COLO668 (cell line): ENCODE measurements around the gene ZDHHC1.
A peak's percentile ranks its signal among the peaks of the same experiment; 100 is the strongest.

Experiments
- DNase-seq: peaks from one replicate; lab custom pipeline; 2025; ENCODE audit not compliant: unreplicated experiment; lab: John Stamatoyannopoulos, UW

ZDHHC1 gene

DNA sequence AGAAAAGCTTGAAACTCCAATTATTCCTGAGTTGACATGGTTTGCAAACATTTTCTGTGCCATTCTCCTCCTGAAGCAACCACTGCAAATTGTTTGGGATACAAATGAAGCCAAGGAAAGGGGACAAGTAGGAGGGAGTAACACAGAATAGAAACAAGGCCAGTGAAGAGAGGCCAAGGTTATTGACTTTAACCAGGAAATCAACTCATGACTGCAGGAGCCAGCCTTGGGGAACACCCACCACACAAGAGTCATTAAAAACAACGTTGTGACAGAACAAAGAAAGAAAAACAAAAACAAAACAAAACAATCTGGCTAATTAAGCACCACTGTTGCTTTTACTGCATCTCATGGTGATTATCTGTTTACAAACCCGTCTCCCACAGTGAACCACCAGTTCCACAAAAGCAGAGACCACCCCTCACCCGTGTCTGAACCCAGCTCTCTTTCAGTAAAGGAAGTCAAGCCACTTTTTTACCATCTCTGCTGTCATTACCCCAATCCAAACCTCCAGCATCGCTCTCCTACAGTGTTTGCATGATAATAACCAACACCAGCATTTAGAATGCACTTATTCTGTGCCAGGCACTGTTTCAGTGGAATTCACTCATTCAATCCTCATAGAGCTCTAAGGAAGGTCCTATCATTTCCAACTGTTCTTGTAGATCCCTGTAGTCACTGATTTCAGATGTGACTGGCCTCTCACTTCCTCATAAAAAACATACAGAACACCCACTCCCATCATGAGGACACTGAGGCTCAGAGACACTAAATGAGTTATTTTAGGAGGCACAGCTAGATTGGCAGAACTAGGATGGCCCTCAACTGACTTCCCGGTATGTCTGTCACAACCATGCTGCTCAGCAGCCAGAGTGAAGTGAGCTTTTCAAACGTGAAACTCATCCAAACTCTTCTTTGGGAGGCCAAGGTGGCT, 2.0 kb downstream of the ZDHHC1 start:
- DNase-seq: no peak

- no peak for DNase-seq
Measured at GRCh38 chr16:67412294-67412693, 4.0 kb downstream of the ZDHHC1 start.

DNA sequence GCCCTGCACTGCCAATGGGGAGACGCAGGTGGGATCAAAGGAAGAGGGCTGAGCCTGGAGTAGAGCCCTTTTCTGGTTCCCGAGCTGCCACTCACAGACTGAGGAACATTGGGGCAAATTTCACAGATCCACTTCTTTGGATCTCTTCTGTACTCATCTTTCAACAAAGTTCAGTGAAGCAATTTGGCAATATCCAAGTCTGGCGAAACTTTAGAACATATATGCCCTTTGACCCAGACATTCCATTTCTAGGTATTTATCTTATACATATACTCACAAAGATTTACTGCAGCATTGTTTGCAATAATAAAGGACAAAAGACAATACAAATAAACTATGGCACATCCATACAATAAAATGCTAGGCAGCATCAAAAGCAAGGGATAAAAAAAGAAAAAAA, 4.9 kb downstream of the ZDHHC1 start:
- no peak for DNase-seq

- DNase-seq: no peak
Measured at GRCh38 chr16:67409631-67410030, 6.6 kb downstream of the ZDHHC1 start.

GRCh38 chr16:67407788-67408452, 8.4 kb downstream of the ZDHHC1 start:
- DNase-seq: no peak

GRCh38 chr16:67407176-67407787, 9.0 kb downstream of the ZDHHC1 start:
- DNase-seq: no peak

DNA sequence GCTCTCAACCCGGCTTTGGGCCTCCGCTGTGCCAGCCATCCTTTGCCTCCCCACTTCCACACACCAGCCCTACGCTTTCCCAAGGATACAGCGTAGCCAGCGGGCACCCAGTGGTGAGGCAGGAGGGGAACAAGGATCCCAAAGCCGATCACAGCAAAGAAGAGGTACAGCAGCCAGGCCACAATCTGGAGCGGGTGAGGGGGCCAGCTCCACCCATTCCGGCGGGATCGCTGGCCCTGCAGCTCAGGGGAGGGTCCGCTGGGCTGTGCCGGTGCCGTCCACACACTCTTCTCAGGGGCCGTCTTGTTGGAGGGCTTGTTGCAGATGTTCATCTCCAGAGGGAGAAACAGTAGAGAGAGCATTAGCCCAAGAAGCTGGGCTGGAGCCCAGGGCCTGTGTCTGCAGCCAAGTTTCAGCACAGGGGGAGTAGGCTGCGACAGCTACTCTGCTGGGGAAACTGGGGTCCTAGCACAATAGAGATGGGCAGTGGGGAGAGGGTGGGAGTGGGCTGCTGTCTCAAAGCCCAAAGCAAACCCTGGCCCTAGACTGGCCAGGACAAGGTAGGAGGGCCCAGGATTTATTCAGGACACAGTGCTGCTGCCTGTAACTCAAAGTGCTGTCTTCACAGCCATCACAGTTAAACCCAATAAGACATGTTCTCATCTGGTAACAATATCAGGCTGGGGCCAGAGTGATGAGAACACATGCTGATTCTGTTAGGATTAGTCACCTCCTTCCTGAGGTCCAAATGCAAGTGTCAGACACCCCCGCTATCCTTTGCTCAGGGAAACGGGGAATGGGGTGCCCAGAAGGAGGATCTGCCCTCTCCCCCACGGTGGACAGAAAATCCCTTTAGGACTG, 9.9 kb downstream of the ZDHHC1 start:
- no peak for DNase-seq

DNA sequence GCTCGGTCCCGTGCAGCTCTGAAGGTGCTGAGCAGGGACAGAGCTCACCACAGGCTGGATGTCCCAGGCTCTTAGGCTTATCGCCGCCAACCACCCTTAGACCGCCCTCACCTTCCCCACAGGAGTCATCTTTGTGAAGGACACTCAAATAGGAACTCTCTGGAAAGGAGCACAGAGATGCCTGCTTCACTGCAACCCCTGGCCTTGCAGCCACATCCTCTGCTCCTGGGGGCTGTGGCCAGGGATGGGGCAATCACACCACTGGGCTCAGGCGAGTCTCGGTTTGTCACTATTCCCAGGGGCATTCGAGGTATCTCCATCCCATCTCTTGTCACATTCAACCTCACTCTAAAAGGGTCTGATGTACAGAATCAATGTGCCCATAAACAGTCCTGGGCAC, 10.9 kb downstream of the ZDHHC1 start:
- DNase-seq: no peak

GRCh38 chr16:67404740-67405226, 11.5 kb downstream of the ZDHHC1 start:
- no peak for DNase-seq

DNA sequence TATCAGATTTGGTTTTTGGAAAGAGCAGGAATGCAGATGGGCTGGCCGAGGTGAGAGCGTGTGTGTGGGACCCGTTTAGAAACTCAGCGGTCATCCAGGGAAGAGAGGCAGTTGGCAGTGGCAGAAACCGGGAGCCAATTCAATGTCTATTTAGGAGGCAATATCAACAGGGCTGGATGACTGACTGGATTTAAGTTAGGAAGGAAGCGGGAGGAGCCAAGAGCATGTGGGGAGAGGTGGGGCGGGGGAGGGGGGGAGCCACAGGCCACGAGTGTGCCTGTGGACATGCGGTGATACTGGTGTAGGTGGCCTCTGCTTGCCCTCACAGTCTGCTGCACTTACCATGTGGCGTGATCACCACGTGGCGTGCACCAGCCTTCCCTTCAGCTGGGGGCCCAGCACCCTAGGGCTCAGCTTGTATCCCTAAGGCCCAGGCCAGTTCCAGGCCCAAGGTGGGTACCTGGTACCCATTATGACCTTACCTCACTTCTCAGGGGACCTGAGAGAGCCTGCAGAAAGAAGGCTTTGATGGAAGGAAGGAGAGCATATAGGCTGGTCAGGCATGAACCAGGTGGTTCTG, 12.2 kb downstream of the ZDHHC1 start:
- no peak for DNase-seq

DNA sequence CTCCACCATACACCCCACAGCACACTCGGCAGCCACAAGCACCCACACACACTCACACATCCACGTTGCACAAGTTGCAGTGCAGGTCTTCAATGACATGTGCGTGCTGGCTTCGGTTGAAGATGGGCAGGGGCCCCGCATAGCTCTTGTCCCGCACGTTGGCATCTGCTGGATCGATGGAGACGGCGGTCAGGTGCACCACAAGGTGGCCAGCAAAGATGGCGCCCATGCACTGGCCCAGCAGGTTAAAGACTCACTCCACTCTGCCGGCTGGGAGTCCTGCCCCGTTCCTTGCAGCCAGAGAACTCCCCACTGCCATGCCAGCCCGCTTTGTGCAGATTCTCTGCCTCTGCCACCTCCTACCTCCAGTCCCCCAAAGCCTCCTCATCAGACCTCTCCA, 15.4 kb downstream of the ZDHHC1 start:
- DNase-seq: no peak

GRCh38 chr16:67399749-67400704, 16.2 kb downstream of the ZDHHC1 start:
- peak; percentile 84 for DNase-seq

GRCh38 chr16:67399218-67399733, 17.0 kb downstream of the ZDHHC1 start:
- DNase-seq: peak; percentile 69

DNA sequence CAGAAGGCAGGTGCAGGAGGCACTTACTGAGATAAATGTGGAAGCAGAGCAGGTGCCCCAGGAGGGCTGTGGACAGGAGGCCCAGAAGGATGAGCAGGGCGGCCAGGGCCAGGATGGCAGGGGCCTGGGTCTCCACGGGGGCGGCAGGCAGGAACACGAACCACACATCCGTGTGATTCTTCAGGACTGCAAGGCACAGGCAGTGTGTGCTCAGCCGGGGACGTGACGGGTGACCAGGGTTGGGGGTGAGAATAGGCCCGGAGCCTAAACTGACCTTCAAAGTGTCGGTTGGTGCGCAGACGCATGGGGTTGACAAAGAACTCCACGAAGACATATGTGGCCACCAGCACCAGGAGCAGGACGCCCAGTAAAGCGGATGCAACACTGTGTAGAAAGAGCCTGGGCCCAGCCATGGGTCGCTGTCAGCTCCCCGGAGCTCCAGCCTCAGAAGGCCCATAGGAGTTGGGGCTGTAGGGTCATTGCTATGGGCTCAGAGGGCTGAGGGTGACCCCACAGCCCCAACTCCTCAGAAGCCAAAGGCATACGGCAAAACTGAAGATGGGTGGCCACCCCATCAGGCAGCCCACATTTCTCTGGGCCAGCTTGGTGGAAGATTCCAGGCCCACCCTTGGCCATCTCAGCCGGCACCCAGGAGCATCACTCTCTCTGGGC, 17.6 kb downstream of the ZDHHC1 start:
- DNase-seq: no peak

DNA sequence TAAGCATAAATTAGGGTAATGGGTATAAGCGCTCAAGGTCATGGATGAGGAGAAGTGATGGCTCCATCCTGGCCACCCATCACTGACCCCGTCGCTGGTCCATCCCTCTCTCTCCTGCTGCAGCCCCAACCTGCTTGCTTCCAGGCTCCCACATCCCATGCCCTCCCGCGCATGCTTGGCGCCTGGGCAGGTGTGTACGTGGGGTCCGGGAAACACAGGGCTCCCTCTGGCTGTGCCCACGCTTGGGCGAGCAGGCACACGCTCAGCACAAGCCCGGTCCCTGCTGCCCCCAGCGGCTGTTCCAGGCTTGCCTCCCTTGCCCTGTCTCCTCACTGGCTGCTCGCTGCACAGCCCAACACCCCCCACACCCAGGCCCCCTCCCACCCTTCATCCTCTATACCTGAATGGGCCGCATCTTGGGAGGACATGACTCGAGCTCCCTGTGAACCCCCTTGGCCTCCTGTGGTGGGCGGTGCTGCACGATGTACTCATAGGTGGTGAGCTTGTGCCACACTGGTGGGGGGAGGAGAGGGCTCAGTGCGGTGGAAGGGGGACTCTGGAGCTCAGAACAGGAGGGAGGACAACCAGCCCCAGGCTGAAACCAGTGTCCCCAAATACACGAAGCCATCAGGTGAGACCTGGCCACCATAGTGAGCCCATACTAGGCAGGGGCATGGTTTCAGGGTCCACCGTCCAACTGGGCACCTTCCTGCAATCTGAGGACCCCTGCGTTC, 18.3 kb downstream of the ZDHHC1 start:
- DNase-seq: peak; percentile 67

DNA sequence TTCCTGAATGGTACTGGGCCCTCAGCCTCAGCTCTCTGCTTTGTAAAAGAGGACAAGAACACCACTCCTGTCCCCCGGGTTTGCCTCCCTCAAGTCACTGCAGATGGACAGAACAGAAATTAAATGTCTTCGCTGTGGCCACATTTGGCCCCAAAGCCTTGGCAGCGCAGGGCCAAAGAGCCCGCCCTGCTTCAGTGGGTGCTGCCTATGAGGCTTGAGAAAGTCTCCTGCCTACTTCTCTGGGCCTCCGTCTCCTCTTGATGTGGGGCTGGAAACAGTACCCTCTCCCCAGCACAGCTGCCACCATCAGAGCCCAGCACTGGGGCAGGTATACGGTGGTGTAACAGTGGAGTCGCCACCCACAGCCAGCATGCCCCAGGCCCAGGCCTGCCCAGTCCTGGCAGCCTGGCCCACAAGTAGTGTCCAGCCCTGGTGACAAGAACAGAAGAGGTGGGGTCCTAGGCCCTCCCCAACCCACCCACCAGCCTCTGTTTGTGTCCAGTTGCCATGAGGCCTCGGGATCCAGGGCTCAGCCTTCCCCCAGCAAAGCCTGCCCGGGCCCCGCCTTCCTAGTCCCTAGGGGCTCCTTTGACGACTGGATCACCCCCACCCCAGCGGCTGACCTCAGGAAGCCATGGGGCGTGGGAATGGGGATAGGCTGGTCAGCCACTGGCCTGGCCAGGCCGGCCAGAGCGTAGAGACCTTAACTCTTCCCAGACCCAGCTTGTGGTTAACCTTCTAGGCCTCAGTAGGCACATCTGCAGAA, 19.1 kb downstream of the ZDHHC1 start:
- no peak for DNase-seq
